Upper lobe of left lung (tissue), 4 donors: ENCODE measurements around the gene ACOT13.

Experiments used
- EP300 ChIP-seq, 4 donors: sonication (generic); formaldehyde crosslinking; IDR thresholded peaks; one replicate each; pipeline ENCODE4 v1.5.1; 2017; ENCODE audit warnings: antibody characterized with exemption in 4 of 4, control low read depth in 2 of 4
- POLR2A ChIP-seq, 4 donors: fragments of 450-650 bp; IDR thresholded peaks; one replicate each; pipeline ENCODE4 v1.5.1; 2016 to 2017; ENCODE audit warnings: antibody characterized with exemption in 4 of 4, mild to moderate bottlenecking in 2 of 4
- POLR2AphosphoS5 ChIP-seq, 2 donors: sonication (generic); formaldehyde crosslinking; IDR thresholded peaks; one replicate each; pipeline ENCODE4 v1.5.1; 2017; ENCODE audit warnings: antibody characterized with exemption in 2 of 2
- TF ChIP-seq, protein P1 (sequence below), 6 experiments: fragments of 450-650 bp in 4 of 6; fragments of 200-600 bp in 2 of 6; sonication (generic) in 2 of 6; IDR thresholded peaks; one replicate each; pipeline ENCODE4 v1.5.1; 2016 to 2019; ENCODE audit warnings: antibody characterized with exemption in 6 of 6

GRCh38 chr6:24646771-24647170, 20.1 kb upstream of the ACOT13 start:
- TF ChIP-seq, protein P1, sequence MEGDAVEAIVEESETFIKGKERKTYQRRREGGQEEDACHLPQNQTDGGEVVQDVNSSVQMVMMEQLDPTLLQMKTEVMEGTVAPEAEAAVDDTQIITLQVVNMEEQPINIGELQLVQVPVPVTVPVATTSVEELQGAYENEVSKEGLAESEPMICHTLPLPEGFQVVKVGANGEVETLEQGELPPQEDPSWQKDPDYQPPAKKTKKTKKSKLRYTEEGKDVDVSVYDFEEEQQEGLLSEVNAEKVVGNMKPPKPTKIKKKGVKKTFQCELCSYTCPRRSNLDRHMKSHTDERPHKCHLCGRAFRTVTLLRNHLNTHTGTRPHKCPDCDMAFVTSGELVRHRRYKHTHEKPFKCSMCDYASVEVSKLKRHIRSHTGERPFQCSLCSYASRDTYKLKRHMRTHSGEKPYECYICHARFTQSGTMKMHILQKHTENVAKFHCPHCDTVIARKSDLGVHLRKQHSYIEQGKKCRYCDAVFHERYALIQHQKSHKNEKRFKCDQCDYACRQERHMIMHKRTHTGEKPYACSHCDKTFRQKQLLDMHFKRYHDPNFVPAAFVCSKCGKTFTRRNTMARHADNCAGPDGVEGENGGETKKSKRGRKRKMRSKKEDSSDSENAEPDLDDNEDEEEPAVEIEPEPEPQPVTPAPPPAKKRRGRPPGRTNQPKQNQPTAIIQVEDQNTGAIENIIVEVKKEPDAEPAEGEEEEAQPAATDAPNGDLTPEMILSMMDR (IDR thresholded peaks at IDR 0.05): no peak
- TF ChIP-seq POLR2AphosphoS5 (IDR thresholded peaks at IDR 0.05) (no peak), POLR2A (IDR thresholded peaks at IDR 0.05) (no peak), EP300 (IDR thresholded peaks at IDR 0.05) (no peak)
